HFF-Myc (cell line): ENCODE results near the gene TOGARAM2.

Experiments used
- DNase-seq: peaks from one replicate; pipeline ENCODE4 v3.0.0-alpha.2; 2011; ENCODE audit warnings: low read depth; ENCODE audit errors: extremely low read depth
- H3K4me3 ChIP-seq: replicated peaks from 2 replicates; pipeline ENCODE4 v1.5.1; 2011; ENCODE audit warnings: low read depth, mild to moderate bottlenecking, control low read depth, low read length
- TF ChIP-seq, protein P1 (sequence below): IDR thresholded peaks from 2 replicates; pipeline ENCODE4 v1.5.1; 2012; ENCODE audit warnings: mild to moderate bottlenecking, low read depth, low read length, control low read depth; ENCODE audit errors: missing control alignments

TOGARAM2 gene

DNA sequence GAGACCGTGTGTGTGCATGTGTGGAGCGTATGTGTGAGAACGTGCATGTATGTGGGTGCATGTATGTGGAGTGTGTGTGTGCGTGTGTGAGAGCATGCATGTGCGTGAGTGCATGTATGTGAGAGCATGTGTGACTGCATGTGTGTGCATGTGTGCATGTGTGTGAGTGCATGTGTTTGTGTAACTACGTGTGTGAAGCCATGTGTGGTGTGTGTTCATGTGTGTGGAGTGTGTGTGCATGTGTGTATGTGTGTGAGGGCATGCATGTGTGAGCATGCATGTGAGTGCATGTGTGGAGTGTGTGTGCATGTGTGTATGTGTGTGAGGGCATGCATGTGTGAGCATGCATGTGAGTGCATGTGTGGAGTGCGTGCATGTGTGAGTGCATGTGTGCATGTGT, 24.2 kb downstream of the TOGARAM2 start:
- DNase-seq, result no peak
- TF ChIP-seq, protein P1, sequence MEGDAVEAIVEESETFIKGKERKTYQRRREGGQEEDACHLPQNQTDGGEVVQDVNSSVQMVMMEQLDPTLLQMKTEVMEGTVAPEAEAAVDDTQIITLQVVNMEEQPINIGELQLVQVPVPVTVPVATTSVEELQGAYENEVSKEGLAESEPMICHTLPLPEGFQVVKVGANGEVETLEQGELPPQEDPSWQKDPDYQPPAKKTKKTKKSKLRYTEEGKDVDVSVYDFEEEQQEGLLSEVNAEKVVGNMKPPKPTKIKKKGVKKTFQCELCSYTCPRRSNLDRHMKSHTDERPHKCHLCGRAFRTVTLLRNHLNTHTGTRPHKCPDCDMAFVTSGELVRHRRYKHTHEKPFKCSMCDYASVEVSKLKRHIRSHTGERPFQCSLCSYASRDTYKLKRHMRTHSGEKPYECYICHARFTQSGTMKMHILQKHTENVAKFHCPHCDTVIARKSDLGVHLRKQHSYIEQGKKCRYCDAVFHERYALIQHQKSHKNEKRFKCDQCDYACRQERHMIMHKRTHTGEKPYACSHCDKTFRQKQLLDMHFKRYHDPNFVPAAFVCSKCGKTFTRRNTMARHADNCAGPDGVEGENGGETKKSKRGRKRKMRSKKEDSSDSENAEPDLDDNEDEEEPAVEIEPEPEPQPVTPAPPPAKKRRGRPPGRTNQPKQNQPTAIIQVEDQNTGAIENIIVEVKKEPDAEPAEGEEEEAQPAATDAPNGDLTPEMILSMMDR, result no peak
- no peak overlapping the region for H3K4me3 ChIP-seq

DNA sequence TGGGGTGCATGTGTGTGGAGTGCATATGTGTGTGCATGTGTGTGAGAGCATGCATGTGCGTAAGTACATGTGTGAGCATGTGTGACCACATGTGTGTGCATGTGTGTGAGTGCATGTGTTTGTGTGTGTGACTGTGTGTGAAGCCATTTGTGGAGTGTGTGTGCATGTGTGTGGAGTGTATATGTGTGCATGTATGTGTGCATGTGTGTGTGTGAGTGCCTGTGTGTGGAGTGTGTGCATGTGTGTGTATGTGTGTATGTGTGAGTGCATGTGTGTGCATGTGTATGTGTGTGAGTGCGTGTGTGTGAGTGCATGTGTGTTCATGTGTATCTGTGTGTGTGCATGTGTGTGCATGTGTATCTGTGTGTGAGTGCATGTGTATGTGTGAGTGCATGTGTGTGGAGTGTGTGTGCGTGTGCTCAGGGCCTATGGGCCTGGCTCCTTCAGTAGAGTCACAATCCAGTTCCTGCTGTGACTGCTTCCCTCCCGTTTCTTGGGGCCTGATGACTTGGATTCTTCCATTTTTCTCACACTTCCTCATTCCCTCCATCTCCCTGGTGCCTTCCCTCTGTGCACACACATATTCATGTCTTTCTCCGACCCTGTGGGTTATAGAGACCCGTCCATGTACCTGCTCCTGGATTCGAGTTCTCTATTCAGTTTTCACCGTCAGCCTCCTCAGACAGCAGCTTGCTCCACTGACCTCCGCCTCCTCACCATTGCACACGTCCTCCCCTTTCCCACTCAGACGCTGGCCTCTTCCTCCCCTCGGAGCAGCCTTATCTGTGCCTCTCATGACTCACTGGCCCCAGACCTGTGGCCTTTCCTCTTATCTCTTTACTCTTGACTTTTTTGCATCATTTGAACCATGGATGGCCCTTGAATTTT, 25.2 kb downstream of the TOGARAM2 start:
- H3K4me3 ChIP-seq, result no peak overlapping the region
- no peak for DNase-seq
- TF ChIP-seq, protein P1, result no peak

DNA sequence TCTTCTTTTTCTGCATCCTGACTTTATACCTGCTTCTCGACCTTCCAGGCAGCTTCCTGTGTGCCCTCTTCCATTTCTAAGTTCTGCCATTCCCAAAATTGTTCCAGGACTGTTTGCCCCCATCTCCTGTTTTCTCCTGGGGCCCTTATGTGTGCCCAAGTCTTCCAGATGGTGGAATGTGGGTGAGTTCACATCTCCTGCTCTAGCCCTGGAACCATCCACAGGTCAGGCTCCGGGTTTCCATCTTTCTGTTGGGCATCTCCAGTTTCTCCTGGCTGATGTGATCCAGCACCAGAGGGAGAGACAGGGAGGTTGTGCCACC, 25.8 kb downstream of the TOGARAM2 start:
- H3K4me3 ChIP-seq, result no peak overlapping the region
- no peak for DNase-seq
- TF ChIP-seq, protein P1, result no peak

DNA sequence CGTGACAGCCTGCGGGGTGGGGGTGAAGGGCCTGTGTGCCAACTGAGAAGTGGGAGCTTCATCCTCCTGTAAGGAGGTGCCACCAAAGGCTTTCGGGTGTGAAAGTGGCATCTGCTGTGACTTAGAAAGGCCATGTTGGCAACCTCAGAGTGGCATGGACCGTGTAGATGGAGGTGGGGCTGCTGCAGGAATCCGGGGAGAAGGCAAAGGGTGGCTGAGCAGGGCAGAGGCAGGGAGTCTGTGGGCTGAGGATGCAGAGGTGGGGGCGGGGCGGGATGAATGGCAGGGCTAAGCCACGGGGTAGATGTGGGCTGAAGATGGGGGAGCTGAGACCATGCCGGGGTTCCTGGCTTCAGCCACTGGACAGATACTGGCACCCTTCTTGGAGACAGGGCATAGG, 28.2 kb downstream of the TOGARAM2 start:
- H3K4me3 ChIP-seq, result no peak overlapping the region
- no peak for DNase-seq
- TF ChIP-seq, protein P1, result no peak

DNA sequence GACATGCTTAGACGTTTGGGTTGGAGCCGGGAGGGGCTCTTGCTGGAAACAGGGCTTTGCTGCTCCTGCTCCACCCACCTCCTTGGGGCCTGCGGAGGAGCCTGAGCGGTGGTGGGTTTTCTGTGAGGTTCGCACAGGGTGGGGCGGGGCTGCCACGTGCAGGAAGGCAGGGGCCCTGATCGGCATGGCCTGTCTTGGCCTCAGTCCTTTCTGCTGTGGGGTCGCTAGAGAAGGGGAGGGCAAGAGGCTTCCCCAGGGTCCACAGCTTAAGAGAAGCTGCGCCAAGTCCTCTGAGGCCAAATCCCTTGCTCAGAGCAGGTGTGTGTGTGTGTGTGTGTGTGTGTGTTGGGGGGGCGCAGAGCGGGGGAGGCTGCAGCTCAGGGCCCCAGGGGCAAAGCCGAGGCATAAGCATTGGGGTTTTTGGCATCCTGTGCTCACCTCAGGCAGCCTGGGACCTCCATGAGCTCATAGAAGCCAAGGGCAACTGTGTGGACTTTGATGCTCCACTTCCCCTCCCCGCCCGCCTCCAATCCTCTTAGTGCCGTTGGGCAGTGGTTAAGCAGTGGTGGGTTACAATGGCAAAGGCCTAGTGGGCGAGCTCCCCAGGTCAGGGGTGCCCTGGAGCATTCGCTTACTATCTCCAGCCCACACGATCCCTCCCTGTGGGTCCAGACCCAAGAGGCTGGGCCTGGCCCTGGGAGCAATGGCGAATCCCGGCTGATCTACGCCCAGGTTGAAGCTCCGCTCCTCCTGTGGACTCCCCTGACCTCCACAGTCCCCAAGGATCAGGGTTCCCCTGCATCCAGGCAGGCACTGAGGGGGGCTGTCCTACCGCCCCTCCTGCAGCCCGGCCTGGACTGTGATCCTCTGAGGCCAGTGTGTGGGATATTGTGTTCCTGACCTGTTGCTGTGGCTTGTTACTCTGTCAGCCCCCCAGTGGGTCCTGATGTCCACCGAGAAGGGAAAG, 28.9 kb downstream of the TOGARAM2 start:
- DNase-seq, result no peak

DNA sequence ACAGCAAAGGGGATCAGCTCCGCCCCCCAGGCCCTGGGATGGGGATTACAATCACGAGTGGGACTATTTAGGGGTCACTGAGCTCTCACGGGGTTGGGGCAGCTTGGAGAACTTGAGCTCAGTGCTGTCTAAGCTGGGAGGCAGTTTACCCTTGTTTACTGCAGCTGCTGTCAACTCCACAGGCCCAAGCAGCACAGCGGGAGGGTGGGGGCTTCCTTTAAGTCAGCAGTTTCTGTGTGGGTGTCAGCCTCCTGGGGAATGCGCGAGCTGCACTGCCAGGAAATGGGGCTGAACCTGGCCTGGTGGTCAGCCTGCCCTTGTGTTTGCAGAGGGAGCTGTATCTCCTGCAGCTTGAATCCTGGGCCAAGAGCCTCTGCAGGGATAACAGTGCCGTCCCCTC, 29.8 kb downstream of the TOGARAM2 start:
- no peak for DNase-seq
- TF ChIP-seq, protein P1, result no peak
- no peak overlapping the region for H3K4me3 ChIP-seq

More for the DNA sequence above, 28.9 kb downstream of the TOGARAM2 start:
- TF ChIP-seq, protein P1, result no peak
- no peak overlapping the region for H3K4me3 ChIP-seq
